Stimulated activated CD4-positive, alpha-beta T cell treated with anti-CD3 and anti-CD28 coated beads, Interleukin-2, amount 100 ng/mL, for 4 hours (primary cell): Measurements from ENCODE around the gene FARP2.
A peak's percentile ranks its signal among the peaks of the same experiment; 100 is the strongest.
"Not testable (repeated sequence)": the region's sequence is repeated elsewhere in the genome, so short reads cannot be mapped to it uniquely, and the experiment has no call there.

ENCODE experiments used
- DNase-seq: peaks from one replicate; pipeline ENCODE4 v3.0.0-alpha.2; 2020; ENCODE audit warnings: low read depth

FARP2 gene

GRCh38 chr2:241408849-241409248 is 52.8 kb downstream of the FARP2 start:
- no peak for DNase-seq

GRCh38 chr2:241410739-241411176 is 54.7 kb downstream of the FARP2 start:
- DNase-seq: no peak

DNA sequence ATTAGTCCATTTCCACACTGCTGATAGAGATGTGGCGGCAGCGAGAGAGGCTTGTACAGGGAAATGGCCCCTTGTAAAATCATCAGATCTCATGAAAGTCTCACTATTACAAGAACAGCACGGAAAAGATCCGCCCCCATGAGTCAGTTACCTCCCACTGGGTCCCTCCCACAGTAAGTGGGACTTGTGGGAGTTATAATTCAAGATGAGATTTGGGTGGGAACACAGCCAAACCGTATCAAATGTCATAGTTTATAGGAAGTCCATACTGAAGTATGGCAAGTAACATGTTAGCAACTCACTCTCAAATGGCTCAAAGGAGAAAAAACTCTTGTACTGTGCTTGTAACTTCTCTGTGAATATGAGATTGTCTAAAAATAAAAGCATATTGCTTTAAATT is 56.1 kb downstream of the FARP2 start:
- peak; percentile 11 for DNase-seq

GRCh38 chr2:241413501-241413900 is 57.4 kb downstream of the FARP2 start:
- not testable (repeated sequence) for DNase-seq

GRCh38 chr2:241413929-241414580 is 58.0 kb downstream of the FARP2 start:
- no peak for DNase-seq

DNA sequence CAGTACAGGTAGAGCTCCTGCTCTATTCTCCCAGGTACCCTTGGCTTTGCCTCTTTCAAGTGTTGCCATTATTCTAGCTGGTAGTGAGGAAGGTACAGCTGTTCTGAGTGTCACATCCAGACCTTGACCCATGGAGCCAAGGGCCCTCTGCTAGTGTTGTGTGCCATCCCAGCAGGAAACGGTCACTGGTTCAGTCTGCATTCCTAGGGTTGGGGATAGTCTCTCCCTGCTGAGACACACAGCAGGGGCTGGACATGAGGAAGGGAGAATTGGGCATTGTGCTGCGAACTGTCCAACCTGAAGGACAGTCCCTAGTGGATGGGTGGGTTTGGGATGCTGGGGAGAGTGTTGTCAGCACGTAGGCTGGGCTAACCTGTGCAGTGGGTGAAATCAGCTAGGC is 59.1 kb downstream of the FARP2 start:
- no peak for DNase-seq

DNA sequence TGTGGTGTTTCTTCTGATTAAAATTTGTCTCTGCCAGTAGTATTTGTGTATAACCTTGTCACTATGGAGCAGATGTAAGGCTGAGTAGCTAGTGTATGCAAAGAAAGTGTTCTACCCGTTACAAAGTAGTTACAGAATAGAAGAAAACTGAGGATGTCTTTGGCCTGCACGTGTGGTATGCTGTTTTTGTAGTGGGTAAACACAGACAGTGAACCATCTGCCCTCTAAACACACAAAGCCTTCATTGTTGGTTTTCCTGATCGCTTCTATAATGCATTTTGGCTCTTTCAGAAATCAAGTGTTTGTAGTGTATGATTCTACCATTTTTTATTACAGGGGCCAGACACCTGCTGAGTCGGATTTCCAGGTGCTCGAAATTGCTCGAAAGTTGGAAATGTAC is 61.5 kb downstream of the FARP2 start:
- DNase-seq: no peak

- no peak for DNase-seq
These were observed 65.2 kb downstream of the FARP2 start for GRCh38 chr2:241421330-241421729.

DNA sequence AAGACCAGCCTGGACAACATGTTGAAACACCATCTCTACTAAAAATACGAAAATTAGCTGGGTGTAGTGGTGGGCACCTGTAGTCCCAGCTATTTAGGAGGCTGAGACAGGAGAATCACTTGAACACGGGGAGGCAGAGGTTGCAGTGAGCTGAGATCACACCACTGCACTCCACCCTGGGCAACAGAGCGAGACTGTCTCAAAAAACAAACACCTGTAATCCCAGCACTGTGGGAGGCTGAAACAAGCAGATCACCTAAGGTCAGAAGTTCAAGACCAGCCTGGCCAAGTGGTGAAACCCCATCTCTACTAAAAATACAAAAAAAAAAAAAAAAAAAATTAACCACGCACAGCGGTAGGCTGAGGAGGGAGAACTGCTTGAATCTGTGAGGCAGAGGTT is 65.9 kb downstream of the FARP2 start:
- not testable (repeated sequence) for DNase-seq

- DNase-seq: no peak
These were observed 66.3 kb downstream of the FARP2 start for GRCh38 chr2:241422350-241422749.

DNA sequence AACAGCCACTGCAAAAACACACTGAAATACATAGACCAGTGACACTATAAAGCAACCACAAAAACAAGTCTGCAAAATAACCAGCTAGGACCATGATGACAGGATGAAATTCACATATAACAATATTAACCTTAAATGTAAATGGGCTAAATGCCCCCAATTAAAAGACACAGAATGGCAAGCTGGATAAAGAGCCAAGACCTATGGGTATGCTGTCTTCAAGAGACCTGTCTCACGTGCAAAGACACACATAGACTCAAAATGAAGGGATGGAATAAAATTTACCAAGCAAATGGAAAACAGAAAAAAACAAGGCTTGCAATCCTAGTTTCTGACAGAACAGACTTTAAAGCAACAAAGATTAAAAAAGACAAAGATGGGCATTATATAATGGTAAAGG is 67.4 kb downstream of the FARP2 start:
- DNase-seq: not testable (repeated sequence)

DNA sequence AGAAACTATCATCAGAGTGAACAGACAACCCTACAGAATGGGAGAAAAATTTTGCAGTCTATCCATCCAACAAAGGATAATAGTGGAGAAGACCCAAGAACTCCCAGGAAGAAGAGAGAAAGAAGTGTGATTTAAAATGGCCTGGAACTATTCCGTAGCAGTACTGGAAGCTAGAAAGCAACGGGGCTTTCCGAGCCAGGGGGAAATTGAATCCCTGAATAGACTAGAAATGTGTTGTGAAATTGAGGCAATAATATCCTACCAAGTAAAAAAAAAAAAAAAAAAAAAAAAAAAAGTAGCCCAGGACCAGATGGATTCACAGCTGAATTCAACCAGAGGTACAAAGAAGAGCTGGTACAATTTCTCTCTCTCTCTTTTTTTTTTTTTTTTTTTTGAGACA is 69.3 kb downstream of the FARP2 start:
- DNase-seq: no peak

GRCh38 chr2:241430178-241430577 is 74.1 kb downstream of the FARP2 start:
- no peak for DNase-seq

- DNase-seq: no peak
These were observed 76.9 kb downstream of the FARP2 start for GRCh38 chr2:241432824-241433448.

GRCh38 chr2:241437179-241437578 is 81.1 kb downstream of the FARP2 start:
- DNase-seq: no peak

GRCh38 chr2:241441492-241441891 is 85.4 kb downstream of the FARP2 start:
- no peak for DNase-seq

DNA sequence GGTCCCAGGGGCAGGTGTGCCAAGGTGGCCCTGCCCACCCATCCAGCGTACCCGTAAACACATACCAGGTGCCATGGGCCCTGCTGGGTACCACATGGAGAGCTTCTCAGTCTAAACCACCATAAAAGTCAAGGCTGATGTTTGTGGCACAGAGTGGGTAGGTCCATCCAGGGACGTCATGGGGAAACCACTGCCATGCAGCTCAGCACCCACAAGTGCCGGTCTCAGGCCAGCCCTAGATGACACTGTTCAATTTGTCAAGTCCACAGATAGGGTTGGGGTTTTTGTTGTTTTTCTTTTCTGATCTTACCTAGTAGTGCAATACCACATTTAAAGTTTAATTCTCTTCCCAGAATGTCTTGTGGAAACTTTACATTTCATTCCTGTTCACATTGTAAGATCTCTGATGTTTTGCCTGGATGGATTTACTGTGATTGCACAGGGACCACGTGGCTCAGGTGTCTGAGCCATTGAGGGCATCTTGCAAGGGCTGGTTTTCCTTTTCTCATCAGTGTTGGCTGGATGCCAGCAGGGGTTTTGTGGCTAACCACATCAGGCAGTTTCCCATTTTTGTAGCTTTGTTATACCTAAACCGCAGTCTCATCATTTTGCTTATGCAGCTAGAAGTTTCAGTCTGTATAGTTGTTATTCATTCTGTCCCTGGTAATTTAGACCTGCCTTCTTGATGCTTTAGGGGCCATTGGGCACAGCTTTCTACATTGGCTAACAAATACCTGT is 87.6 kb downstream of the FARP2 start:
- DNase-seq: peak; percentile 85

- DNase-seq: no peak
These were observed 89.3 kb downstream of the FARP2 start for GRCh38 chr2:241445426-241445825.

- not testable (repeated sequence) for DNase-seq
These were observed 94.0 kb downstream of the FARP2 start for GRCh38 chr2:241450092-241450491.

DNA sequence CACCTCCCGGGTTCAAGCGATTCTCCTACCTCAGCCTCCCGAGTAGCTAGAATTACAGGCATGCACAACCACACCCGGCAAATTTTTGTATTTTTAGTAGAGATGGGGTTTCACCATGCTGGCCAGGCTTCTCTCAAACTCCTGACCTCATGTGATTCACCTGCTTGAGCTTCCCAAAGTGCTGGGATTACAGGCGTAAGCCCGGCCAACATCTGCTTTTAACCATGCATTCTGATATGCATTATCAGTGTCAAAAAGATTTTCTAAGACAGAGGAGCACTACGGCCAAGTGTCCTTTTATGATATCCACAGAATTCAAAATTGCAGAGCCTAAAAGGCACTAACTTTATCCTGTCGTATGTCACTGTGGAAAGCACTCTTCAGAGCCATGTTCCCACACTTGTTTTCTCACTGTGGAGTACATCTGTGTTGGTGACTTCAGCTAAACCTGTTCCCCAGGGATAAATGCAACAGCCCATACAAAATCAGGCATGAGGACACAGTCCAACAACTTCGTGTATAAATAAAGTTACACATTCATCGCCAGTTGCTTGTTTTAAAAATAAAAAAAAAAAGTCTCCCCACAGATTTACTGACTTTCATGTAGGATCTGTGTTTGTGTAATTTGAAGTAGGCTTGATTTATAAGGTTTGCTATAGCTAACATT is 95.9 kb downstream of the FARP2 start:
- no peak for DNase-seq

- not testable (repeated sequence) for DNase-seq
These were observed 97.8 kb downstream of the FARP2 start for GRCh38 chr2:241453919-241454318.

DNA sequence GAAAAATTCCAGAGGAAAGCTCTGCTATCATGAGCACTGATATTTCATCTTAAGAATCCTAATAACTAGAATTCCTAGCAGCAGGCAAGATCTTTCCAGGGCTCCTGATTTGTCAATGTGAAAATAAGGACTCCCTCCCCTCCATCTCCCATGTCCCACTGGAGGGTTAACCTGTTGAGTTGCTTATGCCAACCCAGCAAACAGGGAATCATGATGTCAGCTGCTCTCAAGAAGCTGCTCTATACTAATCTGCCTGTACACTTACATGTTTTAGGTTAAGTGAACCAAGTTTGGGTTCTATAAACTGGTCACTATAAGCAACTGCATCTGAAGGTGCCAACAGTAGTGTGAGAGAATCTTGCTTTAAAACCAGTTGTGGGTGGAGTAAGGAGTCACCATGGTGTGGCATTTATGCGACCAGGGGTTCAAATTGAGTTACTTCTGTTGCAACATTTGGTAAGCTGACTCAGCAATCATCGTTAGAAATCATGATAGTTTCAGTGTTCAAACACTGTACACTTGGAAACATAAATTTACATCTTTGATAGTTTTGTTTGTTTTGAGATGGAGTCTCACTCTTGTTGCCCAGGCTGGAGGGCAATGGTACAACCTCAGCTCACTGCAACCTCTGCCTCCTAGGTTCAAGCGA is 98.9 kb downstream of the FARP2 start:
- no peak for DNase-seq
